ENCODE results near the gene CCDC88B.

CCDC88B gene

GRCh38 chr11:64364911-64365310 is 24.9 kb downstream of the CCDC88B start:
- no peak for DNase-seq

- no peak for DNase-seq
Observed at GRCh38 chr11:64366751-64367150, 26.7 kb downstream of the CCDC88B start.

GRCh38 chr11:64367931-64368672 is 28.1 kb downstream of the CCDC88B start:
- no peak for DNase-seq

- no peak for DNase-seq
Observed at GRCh38 chr11:64368673-64369074, 28.7 kb downstream of the CCDC88B start.

GRCh38 chr11:64369440-64370421 is 29.7 kb downstream of the CCDC88B start:
- DNase-seq, result no peak

GRCh38 chr11:64371201-64371600 is 31.2 kb downstream of the CCDC88B start:
- DNase-seq, result no peak

GRCh38 chr11:64372021-64372420 is 32.0 kb downstream of the CCDC88B start:
- no peak for DNase-seq

- no peak for DNase-seq
Observed at GRCh38 chr11:64372802-64373597, 33.0 kb downstream of the CCDC88B start.

- no peak for DNase-seq
Observed at GRCh38 chr11:64373598-64373974, 33.6 kb downstream of the CCDC88B start.

- DNase-seq, result no peak
Observed at GRCh38 chr11:64376071-64376470, 36.1 kb downstream of the CCDC88B start.

GRCh38 chr11:64378335-64378880 is 38.4 kb downstream of the CCDC88B start:
- DNase-seq, result no peak

GRCh38 chr11:64379160-64379559 is 39.2 kb downstream of the CCDC88B start:
- DNase-seq, result no peak

GRCh38 chr11:64379817-64380709 is 40.1 kb downstream of the CCDC88B start:
- DNase-seq, result no peak

GRCh38 chr11:64381350-64381749 is 41.3 kb downstream of the CCDC88B start:
- DNase-seq, result no peak

GRCh38 chr11:64382047-64382446 is 42.0 kb downstream of the CCDC88B start:
- DNase-seq, result no peak

GRCh38 chr11:64382586-64382985 is 42.6 kb downstream of the CCDC88B start:
- DNase-seq, result no peak

- no peak for DNase-seq
Observed at GRCh38 chr11:64383580-64383979, 43.6 kb downstream of the CCDC88B start.

GRCh38 chr11:64384028-64384737 is 44.2 kb downstream of the CCDC88B start:
- no peak for DNase-seq

GRCh38 chr11:64384981-64385944 is 45.3 kb downstream of the CCDC88B start:
- DNase-seq, result no peak
